ENCODE measurements around the gene GLP1R.

GLP1R gene

DNA sequence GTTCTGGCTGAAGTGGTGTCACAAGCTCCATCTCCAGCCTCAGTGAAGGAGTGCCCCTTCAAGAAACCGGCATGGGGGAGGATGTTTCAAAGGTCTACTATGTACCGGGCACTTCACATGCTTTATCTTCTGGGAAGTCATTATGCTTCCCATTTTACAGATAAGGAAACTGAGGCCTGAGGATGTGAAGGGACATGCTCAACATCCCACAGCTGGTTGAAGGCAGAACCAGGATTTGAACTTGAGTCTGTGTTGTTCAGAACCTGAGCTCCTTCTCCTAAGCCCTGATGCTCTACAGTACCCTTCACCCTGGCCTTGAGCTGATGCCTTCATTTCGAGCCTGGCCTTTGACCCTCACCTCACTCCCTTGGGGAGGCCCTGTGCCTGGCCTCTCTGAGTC is 13.0 kb downstream of the GLP1R start:
- no peak for DNase-seq (ENCODE audit: low read depth in 1 of 2, low spot score in 1 of 2)

DNA sequence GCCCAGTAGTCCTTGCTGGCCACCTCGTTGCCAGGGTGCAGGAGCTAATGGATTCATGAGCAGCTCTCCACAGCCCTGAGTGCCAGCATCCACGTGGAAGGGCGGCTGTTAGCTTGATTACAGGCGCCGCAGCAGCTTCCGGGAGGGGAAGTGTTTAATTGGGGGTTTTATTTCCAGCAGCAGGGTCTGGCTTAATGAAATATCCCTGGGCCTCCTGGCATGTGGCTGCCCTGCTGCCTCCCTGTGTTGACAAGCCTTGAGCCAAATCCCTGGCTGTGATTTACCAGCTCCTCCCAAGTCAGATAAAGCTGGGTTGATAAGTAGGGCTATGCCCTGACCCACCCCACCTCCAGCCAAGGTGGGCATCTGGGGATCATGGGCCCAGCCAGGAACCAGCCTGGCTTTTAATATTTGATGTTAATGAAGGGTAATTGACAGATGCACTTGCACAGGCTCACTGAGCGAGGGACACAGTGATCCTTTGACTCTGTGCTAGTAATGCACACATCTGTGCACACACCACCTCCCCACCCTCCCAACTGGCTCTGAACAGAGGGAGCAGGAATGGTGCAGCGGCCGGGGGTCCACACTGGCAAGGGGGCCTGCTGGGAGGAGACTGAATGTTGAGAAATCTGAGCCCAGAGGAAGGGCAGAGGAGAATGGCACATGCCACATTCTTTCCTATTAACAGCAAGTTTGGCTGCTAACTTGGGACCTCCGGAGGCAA is 13.6 kb downstream of the GLP1R start:
- DNase-seq (ENCODE audit: low read depth in 1 of 2, low spot score in 1 of 2) = no peak

DNA sequence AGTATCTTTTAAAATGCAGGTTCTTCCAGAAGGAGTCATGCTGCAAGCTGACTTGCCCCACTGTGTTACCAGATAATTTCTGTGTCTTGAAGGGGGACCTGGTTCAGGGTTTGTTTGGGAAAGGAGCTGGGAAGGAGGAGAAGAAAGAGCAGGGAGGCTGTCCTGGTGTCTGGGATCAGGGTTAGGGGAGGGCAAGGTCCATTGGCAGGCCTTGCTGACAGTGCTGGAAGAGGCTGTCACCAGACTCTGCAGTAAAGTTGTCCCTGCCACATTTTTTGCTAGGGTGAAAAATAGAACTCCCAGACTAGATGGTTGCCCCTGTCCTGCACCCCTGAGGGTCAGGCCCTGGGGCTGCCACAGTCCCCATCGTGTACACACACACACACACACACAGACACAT is 14.9 kb downstream of the GLP1R start:
- DNase-seq (ENCODE audit: low read depth in 1 of 2, low spot score in 1 of 2) = no peak

DNA sequence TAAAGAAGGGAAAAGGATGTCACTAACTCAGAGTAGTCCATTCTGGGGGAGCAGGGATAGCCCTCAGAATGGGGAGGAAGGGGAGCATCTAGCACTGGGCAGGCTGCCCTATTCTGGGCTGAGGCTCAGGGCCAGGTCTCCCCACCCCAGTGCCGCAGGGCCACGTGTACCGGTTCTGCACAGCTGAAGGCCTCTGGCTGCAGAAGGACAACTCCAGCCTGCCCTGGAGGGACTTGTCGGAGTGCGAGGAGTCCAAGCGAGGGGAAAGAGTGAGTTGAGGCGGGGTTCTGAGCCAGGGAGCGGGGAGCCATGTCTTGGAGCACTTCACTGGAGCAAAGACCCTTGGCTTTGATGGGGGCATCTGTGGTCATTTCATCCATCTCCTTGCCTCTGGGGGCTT is 17.0 kb downstream of the GLP1R start:
- DNase-seq (ENCODE audit: low read depth in 1 of 2, low spot score in 1 of 2) = no peak

DNA sequence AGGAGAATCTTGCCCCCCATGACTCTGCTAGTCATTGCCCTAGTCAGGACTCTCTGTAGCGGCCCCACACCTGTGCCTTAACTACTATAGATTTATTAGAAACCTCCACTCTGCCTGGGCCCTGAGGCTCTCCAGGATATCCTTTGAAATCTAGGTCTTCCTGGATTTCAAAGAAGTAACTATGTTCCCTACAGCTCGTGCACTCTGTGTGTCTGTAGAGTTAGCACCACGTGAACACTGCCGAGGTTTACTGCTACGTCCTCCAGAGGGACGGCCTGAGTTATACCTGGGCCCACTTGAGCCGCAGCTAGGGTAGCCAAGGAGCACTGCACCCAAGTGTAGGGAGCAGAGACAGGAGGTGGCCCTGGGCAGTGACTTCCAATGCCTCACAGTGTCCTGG is 19.8 kb downstream of the GLP1R start:
- DNase-seq (ENCODE audit: low read depth in 1 of 2, low spot score in 1 of 2) = no peak

DNA sequence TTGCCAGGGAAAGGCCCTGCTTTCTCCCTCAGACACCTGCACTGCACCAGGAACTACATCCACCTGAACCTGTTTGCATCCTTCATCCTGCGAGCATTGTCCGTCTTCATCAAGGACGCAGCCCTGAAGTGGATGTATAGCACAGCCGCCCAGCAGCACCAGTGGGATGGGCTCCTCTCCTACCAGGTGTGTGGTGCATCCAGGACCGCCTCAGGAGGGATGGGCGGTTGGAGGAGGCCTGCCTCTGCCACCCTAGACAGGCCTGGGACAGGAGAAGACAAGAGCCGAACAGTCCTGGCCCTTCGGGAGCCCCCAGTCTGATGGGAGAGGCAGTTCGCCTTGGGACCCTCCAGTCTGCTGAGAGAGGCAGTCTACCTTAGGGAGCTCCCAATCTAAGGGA is 24.2 kb downstream of the GLP1R start:
- no peak for DNase-seq (ENCODE audit: low read depth in 1 of 2, low spot score in 1 of 2)

DNA sequence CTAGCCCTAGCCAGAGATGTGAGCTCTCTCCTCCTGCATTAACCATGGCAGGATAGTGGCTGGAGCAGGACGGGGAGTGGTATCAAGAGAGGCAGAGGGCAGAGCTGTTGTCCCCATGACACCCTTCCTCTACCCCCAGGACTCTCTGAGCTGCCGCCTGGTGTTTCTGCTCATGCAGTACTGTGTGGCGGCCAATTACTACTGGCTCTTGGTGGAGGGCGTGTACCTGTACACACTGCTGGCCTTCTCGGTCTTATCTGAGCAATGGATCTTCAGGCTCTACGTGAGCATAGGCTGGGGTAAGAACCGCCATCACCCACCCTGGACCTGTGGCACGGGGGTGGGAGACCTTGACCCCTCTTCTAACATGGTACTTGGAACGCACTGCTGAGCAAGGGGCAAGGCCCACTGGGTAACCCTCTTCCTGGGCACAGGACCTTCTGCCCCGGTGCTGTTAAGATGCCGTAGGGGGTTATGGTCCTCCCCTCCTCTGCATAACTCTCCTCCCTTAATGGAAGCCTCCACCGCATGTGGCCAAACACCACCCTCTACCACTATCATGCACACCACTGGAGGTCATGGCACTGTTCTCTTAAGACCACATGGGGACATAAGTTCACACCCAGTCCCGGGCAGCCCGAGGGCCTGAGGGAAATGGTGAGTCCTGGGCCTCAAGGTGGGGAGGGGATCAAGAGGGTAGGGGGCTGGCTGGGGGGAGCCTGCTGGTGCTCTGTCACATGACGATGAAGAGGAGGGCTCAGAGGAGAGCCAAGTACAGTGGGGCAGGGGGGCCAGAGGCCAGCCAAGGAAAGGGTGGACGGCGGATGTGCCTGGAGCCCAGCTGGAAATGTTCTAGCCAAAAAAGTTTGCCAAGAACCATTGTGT is 25.1 kb downstream of the GLP1R start:
- no peak for DNase-seq (ENCODE audit: low read depth in 1 of 2, low spot score in 1 of 2)

DNA sequence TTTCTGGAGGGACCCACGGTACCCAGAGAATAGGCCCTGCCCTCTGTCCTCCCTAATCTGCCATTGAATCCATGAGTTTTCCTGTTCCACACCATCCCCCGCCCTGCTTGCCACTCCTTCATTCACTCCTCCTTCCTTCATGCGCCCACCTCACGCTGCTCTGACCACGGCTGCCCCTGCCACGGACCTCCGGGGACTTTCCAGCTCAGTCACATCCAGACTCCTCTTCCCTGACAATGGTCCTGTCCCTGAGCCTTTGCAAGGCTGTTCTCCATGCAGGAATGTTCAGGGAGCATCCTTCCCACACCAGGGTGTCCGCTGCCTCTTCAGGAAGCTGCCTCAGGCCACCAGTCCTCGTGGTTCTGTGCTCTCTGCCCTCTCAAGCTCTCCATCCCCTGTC is 25.9 kb downstream of the GLP1R start:
- DNase-seq (ENCODE audit: low read depth in 1 of 2, low spot score in 1 of 2) = no peak

DNA sequence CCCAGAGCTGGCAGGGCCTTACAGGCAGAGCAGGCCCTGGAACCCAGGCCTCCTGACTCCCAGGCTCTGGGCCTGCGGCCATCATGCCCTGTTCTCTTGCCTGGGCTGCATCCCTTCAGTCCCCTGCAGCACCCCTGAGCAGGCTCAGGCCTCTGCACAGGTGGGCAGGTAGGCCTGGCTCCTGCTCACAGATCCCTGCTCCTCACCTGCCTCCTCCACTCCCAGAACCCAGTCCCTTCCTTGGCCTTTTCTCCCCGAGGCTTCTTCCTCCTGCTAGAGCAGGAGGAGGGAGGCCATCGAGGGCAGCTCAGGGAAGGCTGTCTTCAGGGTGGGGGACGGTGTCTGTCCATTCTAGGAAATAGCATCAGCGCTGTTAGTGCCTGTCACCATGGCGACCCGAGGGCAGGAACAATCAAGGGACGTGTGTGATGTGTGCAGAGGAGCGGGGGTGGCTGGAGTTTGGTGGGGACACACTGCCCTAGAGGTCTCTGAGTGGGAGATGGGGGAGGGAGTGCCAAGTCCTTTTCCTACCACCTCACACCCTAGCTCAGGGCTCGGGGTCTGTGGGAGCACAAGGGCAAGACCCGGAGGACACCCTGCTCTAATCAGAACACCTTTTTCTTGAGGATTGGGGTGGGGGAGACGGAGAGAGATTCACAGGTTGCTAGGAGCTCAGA is 26.6 kb downstream of the GLP1R start:
- no peak for DNase-seq (ENCODE audit: low read depth in 1 of 2, low spot score in 1 of 2)

DNA sequence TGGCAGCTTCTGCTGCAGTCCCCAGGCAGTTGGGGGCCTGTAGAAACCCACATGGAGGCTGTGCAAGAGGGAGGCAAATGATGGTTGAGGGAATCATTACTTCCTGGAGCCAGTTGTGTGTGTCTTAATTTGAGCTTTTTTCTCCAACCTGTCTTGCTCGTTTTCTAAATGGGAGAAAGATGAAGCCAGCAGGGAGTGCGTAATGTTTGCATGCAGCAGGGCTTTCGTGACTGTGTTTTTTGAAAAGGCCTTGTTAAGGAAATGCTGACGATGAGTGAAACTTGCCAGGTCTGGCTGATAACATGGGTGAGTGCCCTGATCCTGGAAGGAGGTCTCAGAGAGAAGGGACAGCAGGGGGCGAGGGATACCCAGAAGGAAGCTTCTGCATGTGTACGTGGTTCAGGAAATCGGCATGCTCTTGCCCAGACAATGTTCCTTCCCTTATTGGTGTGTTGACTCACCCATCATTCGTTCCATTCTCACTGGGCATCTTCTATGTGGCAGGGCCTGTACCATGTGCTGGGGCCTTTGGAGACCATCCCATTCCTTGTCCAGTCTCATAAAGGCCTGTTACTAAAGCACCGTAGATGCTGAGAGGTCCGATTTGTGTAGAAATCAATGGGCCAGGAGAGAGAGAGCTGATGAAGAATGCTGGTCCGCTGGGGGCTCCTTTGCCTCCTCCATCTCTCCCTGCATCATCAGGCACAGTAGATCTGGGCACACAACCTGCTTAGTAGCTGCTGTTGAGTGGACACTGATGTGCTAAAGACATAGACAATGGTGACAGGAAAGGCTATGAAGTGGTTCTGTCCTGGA is 27.4 kb downstream of the GLP1R start:
- no peak for DNase-seq (ENCODE audit: low read depth in 1 of 2, low spot score in 1 of 2)

DNA sequence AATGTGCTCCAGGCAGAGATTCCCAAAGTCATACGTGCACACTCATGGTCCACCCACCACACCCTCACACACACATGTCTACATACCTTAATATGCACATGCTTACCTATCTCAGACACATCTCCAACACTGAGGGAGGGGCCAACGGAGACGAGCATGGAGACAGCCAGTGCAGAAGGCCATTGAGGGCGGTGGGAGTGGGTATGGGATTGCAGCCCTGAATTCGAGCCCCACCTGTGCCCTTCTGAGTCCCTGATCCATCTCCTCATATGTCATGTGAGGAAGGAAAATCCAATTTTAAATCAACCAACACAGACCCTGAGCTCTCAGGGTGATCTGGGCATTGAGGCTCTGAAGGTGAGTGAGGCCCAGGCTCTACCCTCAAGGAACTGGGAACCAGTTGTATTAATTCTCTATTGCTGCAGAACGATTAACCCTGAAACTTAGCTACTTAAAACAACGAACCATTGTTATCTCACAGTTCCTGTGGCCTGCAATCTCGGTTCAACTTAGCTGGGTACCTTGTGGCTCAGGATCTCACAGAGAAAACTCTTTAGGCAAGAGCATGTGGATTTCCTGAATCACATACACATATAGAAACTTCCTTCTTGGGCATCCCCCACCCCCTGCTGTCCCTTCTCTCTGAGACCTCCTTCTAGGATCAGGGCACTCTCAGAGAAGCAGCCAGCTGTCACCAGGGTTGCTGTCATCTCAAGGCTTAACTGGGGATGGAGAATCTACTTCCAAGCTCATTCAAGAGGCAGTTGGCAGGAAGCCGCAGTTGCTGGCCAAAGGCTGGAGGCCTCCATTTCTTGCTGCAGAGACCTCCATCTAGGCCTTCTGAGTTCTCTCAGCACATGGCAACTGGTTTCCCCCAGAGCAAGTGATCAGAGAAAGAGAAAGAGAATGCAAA is 28.3 kb downstream of the GLP1R start:
- DNase-seq (ENCODE audit: low read depth in 1 of 2, low spot score in 1 of 2) = no peak

DNA sequence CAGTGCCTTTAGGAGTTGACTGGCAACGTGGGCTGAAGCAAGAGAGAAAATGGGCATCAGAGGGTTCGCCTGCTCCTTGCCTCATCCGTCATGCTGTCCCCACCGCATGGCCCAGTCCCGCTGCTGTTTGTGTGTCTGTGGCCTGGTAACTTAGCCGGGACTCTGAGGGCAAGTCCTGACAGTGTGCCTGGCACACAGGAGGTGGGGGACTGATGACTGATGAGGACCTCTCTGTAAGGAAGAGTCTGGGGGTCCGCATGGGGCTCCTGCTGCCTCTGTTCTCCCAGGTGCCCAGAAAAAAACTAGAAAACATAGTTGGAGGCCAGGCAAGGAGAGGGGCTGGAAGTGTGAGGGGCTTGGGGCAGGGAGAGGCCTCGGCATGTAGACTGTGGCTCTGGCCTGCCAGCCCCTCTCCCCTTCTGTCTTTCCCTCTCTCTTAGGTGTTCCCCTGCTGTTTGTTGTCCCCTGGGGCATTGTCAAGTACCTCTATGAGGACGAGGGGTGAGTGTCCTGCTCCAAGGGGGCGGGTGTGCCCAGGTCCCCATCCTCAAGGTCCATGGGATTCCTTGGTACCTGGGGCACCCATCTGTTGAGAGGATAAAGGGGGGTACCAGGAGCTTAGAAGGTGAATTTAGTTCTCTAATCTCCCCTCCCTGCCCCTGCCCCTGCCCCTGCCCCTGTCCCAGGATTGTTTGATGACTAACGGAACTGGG is 29.5 kb downstream of the GLP1R start:
- no peak for DNase-seq (ENCODE audit: low read depth in 1 of 2, low spot score in 1 of 2)

DNA sequence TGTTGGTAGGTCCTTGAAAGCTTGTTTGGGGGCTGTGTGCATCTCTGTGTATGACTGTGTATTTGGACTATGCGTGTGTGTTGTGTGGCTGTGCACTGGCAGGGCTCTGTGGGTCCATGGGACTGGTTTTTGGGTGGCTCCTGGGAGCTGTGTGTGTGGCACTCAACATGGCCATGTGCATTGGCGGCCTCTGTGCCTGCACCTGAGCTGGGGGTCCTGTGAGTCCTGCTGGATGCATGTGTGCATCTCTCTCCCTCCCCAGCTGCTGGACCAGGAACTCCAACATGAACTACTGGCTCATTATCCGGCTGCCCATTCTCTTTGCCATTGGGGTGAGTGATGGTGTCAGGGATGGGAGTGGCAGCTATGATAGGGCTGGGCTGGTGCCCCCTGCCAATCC is 30.1 kb downstream of the GLP1R start:
- DNase-seq (ENCODE audit: low read depth in 1 of 2, low spot score in 1 of 2) = no peak

DNA sequence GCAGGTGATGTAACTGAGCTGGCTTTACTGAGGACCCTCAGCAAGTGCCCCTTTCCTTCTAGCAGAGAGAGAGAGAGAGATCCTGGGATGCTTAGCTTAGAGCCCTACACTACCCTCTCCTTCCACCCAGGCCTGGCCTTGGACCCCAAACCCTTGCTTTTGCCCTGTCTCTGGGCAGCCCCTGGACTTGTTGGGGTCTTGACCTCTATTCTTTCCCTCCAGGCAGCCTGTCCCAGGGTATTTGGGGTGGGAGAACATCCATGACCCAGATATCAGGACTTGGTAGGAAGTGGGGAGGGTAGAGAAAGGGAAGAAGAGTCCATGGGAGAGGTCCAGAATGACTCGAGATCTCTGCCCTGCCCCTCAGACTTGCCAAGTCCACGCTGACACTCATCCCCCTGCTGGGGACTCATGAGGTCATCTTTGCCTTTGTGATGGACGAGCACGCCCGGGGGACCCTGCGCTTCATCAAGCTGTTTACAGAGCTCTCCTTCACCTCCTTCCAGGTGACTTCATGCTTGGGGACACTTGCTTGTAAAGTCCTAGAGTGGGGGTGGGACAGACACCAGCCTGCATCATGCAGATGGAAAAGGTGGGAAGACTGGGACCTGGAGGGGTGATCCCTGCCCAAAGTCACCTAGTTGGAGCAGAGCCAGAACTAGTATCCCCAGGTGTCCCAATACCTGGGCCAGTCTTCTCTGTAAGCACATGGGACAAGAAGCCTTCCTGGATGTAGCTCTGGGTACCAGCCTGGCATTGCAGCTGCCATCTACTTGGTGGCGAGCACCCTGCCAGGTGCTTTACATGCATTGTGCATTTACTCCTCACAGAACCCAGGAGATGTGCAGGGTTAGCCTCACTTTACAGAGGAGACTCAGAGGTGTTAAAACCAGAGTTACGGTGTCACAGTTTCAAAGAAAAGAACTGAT is 30.9 kb downstream of the GLP1R start:
- DNase-seq (ENCODE audit: low read depth in 1 of 2, low spot score in 1 of 2) = no peak

DNA sequence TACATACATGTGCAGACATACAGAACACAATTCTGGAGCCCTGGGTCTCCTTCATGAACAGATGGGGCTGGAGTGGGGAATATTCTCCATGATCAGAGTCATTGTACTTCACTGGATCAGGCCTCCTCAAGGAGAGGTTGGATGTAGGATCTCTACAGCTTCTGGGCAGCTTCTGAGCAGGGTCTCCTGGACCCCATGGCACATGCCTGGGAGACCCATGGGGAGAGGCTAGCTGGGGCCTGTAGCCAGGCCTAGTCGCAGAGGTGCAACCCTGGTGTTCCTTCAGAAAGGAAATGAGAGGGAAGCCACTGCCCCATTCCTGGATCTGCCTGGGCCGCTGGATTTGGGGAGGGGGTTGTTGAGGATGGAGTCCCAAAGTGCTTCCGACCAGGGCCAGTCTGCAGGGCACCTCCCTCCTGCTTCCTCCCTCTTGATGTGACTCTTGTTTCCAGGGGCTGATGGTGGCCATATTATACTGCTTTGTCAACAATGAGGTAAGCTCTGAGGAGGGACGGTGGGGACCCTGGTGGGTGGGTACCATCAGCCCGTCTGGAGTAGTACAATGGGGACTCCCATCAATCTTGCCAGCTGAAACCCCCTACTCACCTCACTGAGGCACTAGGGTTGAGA is 31.8 kb downstream of the GLP1R start:
- no peak for DNase-seq (ENCODE audit: low read depth in 1 of 2, low spot score in 1 of 2)

DNA sequence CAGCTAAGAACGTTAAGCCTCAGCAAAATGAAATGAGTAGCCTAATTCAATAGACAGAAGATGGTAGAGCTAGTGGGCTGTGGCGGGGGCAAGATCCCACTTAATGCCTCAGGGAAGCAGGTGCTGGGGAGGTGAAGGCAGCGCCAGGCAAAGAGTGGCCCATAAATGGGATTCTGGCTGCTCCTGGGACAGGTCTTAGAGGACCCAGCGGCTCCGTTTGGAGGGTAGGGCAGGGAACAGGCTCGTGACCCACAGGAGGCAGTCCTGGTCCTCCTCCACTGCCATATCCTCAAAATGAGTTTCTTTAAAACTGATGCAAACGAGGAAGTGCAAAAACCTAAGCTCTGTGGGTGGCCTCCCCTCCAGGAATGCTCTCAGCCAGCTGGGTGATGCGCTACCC is 33.7 kb downstream of the GLP1R start:
- no peak for DNase-seq (ENCODE audit: low read depth in 1 of 2, low spot score in 1 of 2)

DNA sequence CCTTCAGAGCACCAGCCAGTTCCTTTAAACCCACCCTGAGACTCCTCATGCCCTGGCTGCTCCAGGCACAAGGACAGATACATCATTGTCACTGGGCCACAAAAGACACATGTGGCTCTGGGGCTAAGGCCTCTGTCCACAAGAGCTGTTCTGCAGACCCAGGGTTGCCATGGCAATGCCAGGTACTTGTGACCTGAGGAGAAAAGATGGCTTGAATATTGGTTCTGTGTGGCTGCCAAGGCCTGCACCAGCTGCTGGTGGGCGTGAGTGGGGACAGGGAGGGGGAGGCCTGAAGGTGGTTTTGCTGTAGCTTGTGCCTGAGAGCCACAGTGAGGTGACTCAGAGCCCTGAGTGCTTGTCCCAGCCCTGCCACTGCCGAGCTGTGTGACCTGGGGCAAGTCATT is 34.7 kb downstream of the GLP1R start:
- no peak for DNase-seq (ENCODE audit: low read depth in 1 of 2, low spot score in 1 of 2)

DNA sequence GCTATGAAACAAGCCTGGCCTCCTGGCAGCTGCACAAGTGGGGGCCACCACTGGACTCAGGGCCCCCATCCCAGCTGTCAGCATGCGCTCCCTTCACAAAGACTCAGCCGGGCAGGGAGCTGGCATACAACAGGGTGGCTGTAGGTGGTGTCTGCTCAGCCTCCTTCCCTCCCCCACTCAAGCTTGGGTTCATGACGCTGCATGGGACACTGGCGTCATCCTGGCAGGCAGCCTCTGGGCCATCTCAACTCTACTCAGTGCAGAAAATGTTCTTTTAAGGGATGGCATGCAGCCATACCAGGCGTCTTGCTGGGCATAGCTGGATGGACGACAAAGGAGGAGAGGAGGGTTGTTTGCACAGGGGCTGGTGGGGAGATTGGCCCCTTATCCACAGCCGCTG is 35.9 kb downstream of the GLP1R start:
- no peak for DNase-seq (ENCODE audit: low read depth in 1 of 2, low spot score in 1 of 2)

All from activated CD4-positive, alpha-beta T cell treated with anti-CD3 and anti-CD28 coated beads, Interleukin-2, amount 50 U/mL, for 24 hours (primary cell).